K562 (cell line): ENCODE results near the gene PDCD11. TPM values are rescaled to one million over a fixed set of nuclear protein-coding genes. Genes with fewer than 3 reads are reported as not detected.

Source experiments
- ATAC-seq: fragments of 200-7000 bp; cut with Tn5 transposase; 3 replicates; pipeline ENCODE4 v1.9.1; 2020; ENCODE audit warnings: moderate library complexity
- BruUV-seq: library from RNA; stranded (reverse); fragments of 400-500 nt; replicated peaks from 2 replicates; lab custom pipeline; 2021; lab: Mats Ljungman, UMichigan
- CTCF ChIA-PET: fragments of 300-600 bp; formaldehyde crosslinking; extraction: SDS; loops from one replicate; lab custom pipeline; 2021; ENCODE audit warnings: low intra/inter-chr PET ratio; lab: Yijun Ruan, JAX
- POLR2A ChIA-PET: fragments of 300-600, 350-650 bp; sonication (Branson Sonifier 250); formaldehyde crosslinking; extraction: SDS; loops from one replicate; lab custom pipeline; 2021; ENCODE audit warnings: antibody characterized with exemption, inconsistent platforms; lab: Yijun Ruan, JAX
- DNase-seq, 4 experiments: peaks; one replicate each; pipeline versions ENCODE4 v3.0.0 to v3.0.0-alpha.2; 2011 to 2018; ENCODE audit warnings: low spot score in 3 of 4, mixed read lengths in 3 of 4; ENCODE audit errors: extremely low read depth in 1 of 4
- FAIRE-seq: peaks from 2 replicates; lab custom pipeline; 2011; peaks lifted over from hg19 to GRCh38; lab: Jason Lieb, UNC
- H2AFZ ChIP-seq: 2 replicates; pipeline ENCODE4 v1.6.0; 2011; ENCODE audit warnings: low read depth, low read length, control low read depth, inconsistent platforms
- H3K27ac ChIP-seq: fragments of 200-600 bp; 3 replicates; pipeline ENCODE4 v1.8.0; 2011; ENCODE audit warnings: low read depth, mild to moderate bottlenecking, control low read depth, inconsistent platforms, low read length, moderate library complexity, mixed read lengths; ENCODE audit errors: extremely low read depth
- H3K27me3 ChIP-seq, 2 experiments: fragments of 300-600 bp in 1 of 2; 2 replicates in 1 of 2; 3 replicates in 1 of 2; pipeline versions ENCODE4 v1.6.0 to v1.8.0; 2011; ENCODE audit warnings: inconsistent platforms in 2 of 2, low read length in 2 of 2, mild to moderate bottlenecking in 1 of 2, mixed read lengths in 1 of 2, moderate library complexity in 1 of 2; ENCODE audit not compliant: control insufficient read depth in 2 of 2, insufficient read depth in 2 of 2
- H3K36me3 ChIP-seq: fragments of 300-600 bp; 3 replicates; pipeline ENCODE4 v1.8.0; 2011; ENCODE audit warnings: mild to moderate bottlenecking, low read length, inconsistent platforms; ENCODE audit not compliant: control insufficient read depth, insufficient read depth
- H3K4me1 ChIP-seq, 2 experiments: fragments of 200-600 bp in 1 of 2; replicated peaks in 1 of 2; 2 replicates in 1 of 2; 3 replicates in 1 of 2; pipeline versions ENCODE4 v1.5.1 to v1.8.0; 2011; ENCODE audit warnings: inconsistent platforms in 2 of 2, low read length in 2 of 2, mild to moderate bottlenecking in 1 of 2, mixed read lengths in 1 of 2, moderate library complexity in 1 of 2; ENCODE audit not compliant: control insufficient read depth in 2 of 2, insufficient read depth in 2 of 2
- H3K4me2 ChIP-seq: 2 replicates; pipeline ENCODE4 v1.6.1; 2011; ENCODE audit warnings: low read length, control low read depth, inconsistent platforms, mixed read lengths; ENCODE audit not compliant: insufficient read depth
- H3K4me3 ChIP-seq: fragments of 200-600 bp; sonication (generic), shearing (Covaris generic); 2 replicates; pipeline ENCODE4 v1.5.1; 2016; ENCODE audit warnings: control low read depth, inconsistent platforms
- H3K79me2 ChIP-seq: fragments of 200-600 bp; 3 replicates; pipeline ENCODE4 v1.8.0; 2011; ENCODE audit warnings: low read length, inconsistent platforms; ENCODE audit not compliant: control insufficient read depth, insufficient read depth
- H3K9ac ChIP-seq, 2 experiments: 2 replicates each; pipeline versions ENCODE4 v1.6.0 to v1.6.1; 2011; ENCODE audit warnings: low read depth in 2 of 2, low read length in 2 of 2, control low read depth in 1 of 2, inconsistent platforms in 1 of 2, mild to moderate bottlenecking in 1 of 2, mixed read lengths in 1 of 2; ENCODE audit not compliant: insufficient read depth in 1 of 2
- H3K9me1 ChIP-seq: one replicate; pipeline ENCODE4 v1.6.0; 2011; ENCODE audit warnings: inconsistent platforms, mild to moderate bottlenecking, low read length, moderate library complexity; ENCODE audit not compliant: control insufficient read depth, insufficient read depth
- H3K9me3 ChIP-seq: replicated peaks from 2 replicates; pipeline ENCODE4 v1.5.1; 2011; ENCODE audit warnings: low read depth, low read length, inconsistent platforms; ENCODE audit not compliant: control insufficient read depth, insufficient read depth
- H4K20me1 ChIP-seq: replicated peaks from 2 replicates; pipeline ENCODE4 v1.6.1; 2011; ENCODE audit warnings: low read length, inconsistent platforms, mixed read lengths; ENCODE audit not compliant: control insufficient read depth, insufficient read depth
- BRCA1 ChIP-seq, 2 experiments: fragments of 450-650 bp in 1 of 2; sonication (generic) in 1 of 2; formaldehyde crosslinking in 1 of 2; IDR thresholded peaks; 2 replicates each; pipeline versions ENCODE4 v1.5.0 to v1.6.1; 2017 to 2020; ENCODE audit warnings: mild to moderate bottlenecking in 1 of 2, missing genetic modification reagents in 1 of 2
- COPS2 ChIP-seq: fragments of 450-650 bp; conservative IDR thresholded peaks from 2 replicates; pipeline ENCODE4 v1.6.1; 2016; ENCODE audit warnings: mild to moderate bottlenecking, moderate library complexity
- FOSL1 ChIP-seq: fragments of 200-800 bp; sonication (Bioruptor generic); conservative IDR thresholded peaks from 2 replicates; pipeline ENCODE4 v1.6.1; 2016; ENCODE audit warnings: missing genetic modification characterization, missing compliant biosample characterization
- MCM7 ChIP-seq, 2 experiments: fragments of 450-650 bp; IDR thresholded peaks; 2 replicates each; pipeline ENCODE4 v1.6.1; 2016 to 2018
- NFE2L1 ChIP-seq: fragments of 450-650 bp; IDR thresholded peaks from 2 replicates; pipeline ENCODE4 v1.6.1; 2016; ENCODE audit warnings: missing genetic modification characterization, low read depth, mild to moderate bottlenecking, missing compliant biosample characterization, moderate library complexity, borderline replicate concordance
- OTX1 ChIP-seq: fragments of 450-650 bp; formaldehyde crosslinking; IDR thresholded peaks from 2 replicates; pipeline ENCODE4 v1.4.0; 2022; ENCODE audit warnings: mild to moderate bottlenecking
- WGBS: fragments of 100-300 bp; shearing (Covaris generic); methylation state at CpG from one replicate; pipeline ENCODE4 v1.1.6; 2016; ENCODE audit warnings: low coverage, mixed read lengths; ENCODE audit not compliant: insufficient coverage; ENCODE audit errors: missing lambda C conversion rate; 5-methylcytosine and 5-hydroxymethylcytosine counted together
- in situ Hi-C: fragments of 300-500 bp; cut with MboI; formaldehyde crosslinking; loops from 4 replicates; pipeline ENCODE4 v1.15.0; 2018; ENCODE audit warnings: inconsistent platforms, mixed read lengths
- intact Hi-C: fragments of 100-400 bp; cut with micrococcal nuclease; formaldehyde crosslinking; loops from 2 replicates; pipeline ENCODE4 v1.14.2; 2022
- polyA plus RNA-seq, 8 experiments: library from polyadenylated mRNA; depleted of rRNA in 4 of 8; stranded (reverse) in 5 of 8; unstranded in 3 of 8; fragments of >200 nt; fragmentation: Nextera tagmentation in 2 of 8; fragmentation: Illumina TruSeq in 1 of 8; extraction: Ambion mirVana in 2 of 8; extraction: Trizol in 1 of 8; gene quantifications; 2 replicates each; pipeline versions ENCODE4 v1.2.1 to v1.2.3, GENCODE V29; 2011 to 2014; ENCODE audit warnings: inconsistent platforms in 1 of 8, missing spikeins in 1 of 8
- total RNA-seq, 7 experiments: library from RNA; depleted of rRNA in 6 of 7; stranded (reverse); fragments of >200 nt in 6 of 7; fragmentation: Illumina TruSeq in 2 of 7; extraction: Trizol in 2 of 7; gene quantifications; 2 replicates each; pipeline versions ENCODE4 v1.2.1 to v1.2.3, GENCODE V29; 2011 to 2021; ENCODE audit warnings: low replicate concordance in 1 of 7
- TF ChIP-seq, protein P1 (sequence below): sonication (generic); formaldehyde crosslinking; IDR thresholded peaks from 2 replicates; pipeline ENCODE4 v1.8.0; 2022; ENCODE audit warnings: mild to moderate bottlenecking, low read depth, missing genetic modification reagents
- TF ChIP-seq, protein P2 (sequence below): fragments of 250-450 bp; sonication (Bioruptor Pico); IDR thresholded peaks from 2 replicates; pipeline ENCODE4 v1.4.0; 2020; ENCODE audit warnings: mild to moderate bottlenecking
- TF ChIP-seq, protein P3 (sequence below): sonication (generic); formaldehyde crosslinking; IDR thresholded peaks from 2 replicates; pipeline ENCODE4 v1.5.0; 2020; ENCODE audit warnings: missing genetic modification reagents
- TF ChIP-seq, protein P4 (sequence below): sonication (generic); formaldehyde crosslinking; IDR thresholded peaks from 2 replicates; pipeline ENCODE4 v1.8.1; 2023; ENCODE audit warnings: mild to moderate bottlenecking, missing genetic modification reagents
- TF ChIP-seq, protein P5 (sequence below): sonication (generic); formaldehyde crosslinking; IDR thresholded peaks from 2 replicates; pipeline ENCODE4 v1.8.0; 2023; ENCODE audit warnings: missing genetic modification reagents, mild to moderate bottlenecking, borderline replicate concordance

PDCD11 gene
- total and polyA plus RNA-seq, 9 of the 15 experiments (the other 6 are each of a cell fraction or from before 2014, with no cell fraction given): 14.8 to 73.8 (median 50.0) TPM

DNA sequence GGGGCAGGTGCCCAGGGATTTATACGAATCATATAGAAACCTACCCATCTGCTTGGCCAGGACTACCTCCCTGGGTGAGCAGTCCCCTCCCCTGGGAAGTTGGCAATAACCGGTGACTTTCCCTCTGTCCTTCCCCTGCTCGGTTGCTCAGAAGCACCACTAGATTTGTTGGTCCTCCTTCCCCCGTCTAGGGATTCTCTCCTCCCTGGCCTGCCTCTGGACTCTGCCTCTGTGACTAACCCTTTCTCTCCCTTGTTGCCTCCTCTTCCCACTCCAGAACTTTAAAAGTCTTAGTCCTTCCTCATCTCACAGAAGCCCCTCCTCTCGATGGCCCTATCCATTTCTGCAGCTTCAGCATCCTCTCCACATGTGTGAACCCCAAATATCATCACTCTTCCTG is 72.8 kb downstream of the PDCD11 start:
- POLR2A ChIA-PET: interaction anchor here (0.6 kb wide), 1 partner anchor 86 kb away, joined by 4 read pairs; no protein-coding TSS in a partner anchor
- Histone ChIP-seq H3K9me3 (no peaks in the 10 kb centered on the region), H3K27ac (no peak overlapping the region), H3K4me3 (no peak overlapping the region), H3K4me2 (no peak overlapping the region), H3K27me3 (peaks cover 0 to 14% of the 10 kb centered on the region in 2 experiments; a peak in 2 of 5 replicates), H3K36me3 (no peaks in the 10 kb centered on the region), H2AFZ (no peak overlapping the region), H3K4me1 (peaks cover 7 to 10% of the 10 kb centered on the region in 2 experiments; a peak in 3 of 5 replicates), H3K79me2 (no peaks in the 10 kb centered on the region), H3K9me1 (no peaks in the 10 kb centered on the region), H3K9ac (no peak overlapping the region), H4K20me1 (no peaks in the 10 kb centered on the region; the same call in 1 of the 2 replicates)
- in situ Hi-C loops: no loop called here
- 0% methylated on average over 1 of the region's 5 CpGs for WGBS
- intact Hi-C loops: no loop called here
- CTCF ChIA-PET: no interaction called here
- ATAC-seq: no peak
- no peak for DNase-seq
- BruUV-seq: no TSS peak
- FAIRE-seq: no peak
- TF ChIP-seq, protein P1, sequence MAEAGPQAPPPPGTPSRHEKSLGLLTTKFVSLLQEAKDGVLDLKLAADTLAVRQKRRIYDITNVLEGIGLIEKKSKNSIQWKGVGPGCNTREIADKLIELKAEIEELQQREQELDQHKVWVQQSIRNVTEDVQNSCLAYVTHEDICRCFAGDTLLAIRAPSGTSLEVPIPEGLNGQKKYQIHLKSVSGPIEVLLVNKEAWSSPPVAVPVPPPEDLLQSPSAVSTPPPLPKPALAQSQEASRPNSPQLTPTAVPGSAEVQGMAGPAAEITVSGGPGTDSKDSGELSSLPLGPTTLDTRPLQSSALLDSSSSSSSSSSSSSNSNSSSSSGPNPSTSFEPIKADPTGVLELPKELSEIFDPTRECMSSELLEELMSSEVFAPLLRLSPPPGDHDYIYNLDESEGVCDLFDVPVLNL (CRISPR knock-in tag): no peak
- TF ChIP-seq FOSL1 (tag) (no peak), BRCA1 (IDR thresholded peaks at IDR 0.05) (no peak), BRCA1 (CRISPR knock-in tag; IDR thresholded peaks at IDR 0.05) (no peak), OTX1 (CRISPR knock-in tag) (no peak), MCM7 (IDR thresholded peaks at IDR 0.05) (no peak), COPS2 (no peak), NFE2L1 (tag) (no peak)
- TF ChIP-seq, protein P2, sequence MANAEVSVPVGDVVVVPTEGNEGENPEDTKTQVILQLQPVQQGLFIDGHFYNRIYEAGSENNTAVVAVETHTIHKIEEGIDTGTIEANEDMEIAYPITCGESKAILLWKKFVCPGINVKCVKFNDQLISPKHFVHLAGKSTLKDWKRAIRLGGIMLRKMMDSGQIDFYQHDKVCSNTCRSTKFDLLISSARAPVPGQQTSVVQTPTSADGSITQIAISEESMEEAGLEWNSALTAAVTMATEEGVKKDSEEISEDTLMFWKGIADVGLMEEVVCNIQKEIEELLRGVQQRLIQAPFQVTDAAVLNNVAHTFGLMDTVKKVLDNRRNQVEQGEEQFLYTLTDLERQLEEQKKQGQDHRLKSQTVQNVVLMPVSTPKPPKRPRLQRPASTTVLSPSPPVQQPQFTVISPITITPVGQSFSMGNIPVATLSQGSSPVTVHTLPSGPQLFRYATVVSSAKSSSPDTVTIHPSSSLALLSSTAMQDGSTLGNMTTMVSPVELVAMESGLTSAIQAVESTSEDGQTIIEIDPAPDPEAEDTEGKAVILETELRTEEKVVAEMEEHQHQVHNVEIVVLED: no peak
- TF ChIP-seq, protein P3, sequence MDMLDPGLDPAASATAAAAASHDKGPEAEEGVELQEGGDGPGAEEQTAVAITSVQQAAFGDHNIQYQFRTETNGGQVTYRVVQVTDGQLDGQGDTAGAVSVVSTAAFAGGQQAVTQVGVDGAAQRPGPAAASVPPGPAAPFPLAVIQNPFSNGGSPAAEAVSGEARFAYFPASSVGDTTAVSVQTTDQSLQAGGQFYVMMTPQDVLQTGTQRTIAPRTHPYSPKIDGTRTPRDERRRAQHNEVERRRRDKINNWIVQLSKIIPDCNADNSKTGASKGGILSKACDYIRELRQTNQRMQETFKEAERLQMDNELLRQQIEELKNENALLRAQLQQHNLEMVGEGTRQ (CRISPR knock-in tag): no peak
- TF ChIP-seq, protein P4, sequence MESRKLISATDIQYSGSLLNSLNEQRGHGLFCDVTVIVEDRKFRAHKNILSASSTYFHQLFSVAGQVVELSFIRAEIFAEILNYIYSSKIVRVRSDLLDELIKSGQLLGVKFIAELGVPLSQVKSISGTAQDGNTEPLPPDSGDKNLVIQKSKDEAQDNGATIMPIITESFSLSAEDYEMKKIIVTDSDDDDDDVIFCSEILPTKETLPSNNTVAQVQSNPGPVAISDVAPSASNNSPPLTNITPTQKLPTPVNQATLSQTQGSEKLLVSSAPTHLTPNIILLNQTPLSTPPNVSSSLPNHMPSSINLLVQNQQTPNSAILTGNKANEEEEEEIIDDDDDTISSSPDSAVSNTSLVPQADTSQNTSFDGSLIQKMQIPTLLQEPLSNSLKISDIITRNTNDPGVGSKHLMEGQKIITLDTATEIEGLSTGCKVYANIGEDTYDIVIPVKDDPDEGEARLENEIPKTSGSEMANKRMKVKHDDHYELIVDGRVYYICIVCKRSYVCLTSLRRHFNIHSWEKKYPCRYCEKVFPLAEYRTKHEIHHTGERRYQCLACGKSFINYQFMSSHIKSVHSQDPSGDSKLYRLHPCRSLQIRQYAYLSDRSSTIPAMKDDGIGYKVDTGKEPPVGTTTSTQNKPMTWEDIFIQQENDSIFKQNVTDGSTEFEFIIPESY (CRISPR knock-in tag): no peak
- TF ChIP-seq, protein P5, sequence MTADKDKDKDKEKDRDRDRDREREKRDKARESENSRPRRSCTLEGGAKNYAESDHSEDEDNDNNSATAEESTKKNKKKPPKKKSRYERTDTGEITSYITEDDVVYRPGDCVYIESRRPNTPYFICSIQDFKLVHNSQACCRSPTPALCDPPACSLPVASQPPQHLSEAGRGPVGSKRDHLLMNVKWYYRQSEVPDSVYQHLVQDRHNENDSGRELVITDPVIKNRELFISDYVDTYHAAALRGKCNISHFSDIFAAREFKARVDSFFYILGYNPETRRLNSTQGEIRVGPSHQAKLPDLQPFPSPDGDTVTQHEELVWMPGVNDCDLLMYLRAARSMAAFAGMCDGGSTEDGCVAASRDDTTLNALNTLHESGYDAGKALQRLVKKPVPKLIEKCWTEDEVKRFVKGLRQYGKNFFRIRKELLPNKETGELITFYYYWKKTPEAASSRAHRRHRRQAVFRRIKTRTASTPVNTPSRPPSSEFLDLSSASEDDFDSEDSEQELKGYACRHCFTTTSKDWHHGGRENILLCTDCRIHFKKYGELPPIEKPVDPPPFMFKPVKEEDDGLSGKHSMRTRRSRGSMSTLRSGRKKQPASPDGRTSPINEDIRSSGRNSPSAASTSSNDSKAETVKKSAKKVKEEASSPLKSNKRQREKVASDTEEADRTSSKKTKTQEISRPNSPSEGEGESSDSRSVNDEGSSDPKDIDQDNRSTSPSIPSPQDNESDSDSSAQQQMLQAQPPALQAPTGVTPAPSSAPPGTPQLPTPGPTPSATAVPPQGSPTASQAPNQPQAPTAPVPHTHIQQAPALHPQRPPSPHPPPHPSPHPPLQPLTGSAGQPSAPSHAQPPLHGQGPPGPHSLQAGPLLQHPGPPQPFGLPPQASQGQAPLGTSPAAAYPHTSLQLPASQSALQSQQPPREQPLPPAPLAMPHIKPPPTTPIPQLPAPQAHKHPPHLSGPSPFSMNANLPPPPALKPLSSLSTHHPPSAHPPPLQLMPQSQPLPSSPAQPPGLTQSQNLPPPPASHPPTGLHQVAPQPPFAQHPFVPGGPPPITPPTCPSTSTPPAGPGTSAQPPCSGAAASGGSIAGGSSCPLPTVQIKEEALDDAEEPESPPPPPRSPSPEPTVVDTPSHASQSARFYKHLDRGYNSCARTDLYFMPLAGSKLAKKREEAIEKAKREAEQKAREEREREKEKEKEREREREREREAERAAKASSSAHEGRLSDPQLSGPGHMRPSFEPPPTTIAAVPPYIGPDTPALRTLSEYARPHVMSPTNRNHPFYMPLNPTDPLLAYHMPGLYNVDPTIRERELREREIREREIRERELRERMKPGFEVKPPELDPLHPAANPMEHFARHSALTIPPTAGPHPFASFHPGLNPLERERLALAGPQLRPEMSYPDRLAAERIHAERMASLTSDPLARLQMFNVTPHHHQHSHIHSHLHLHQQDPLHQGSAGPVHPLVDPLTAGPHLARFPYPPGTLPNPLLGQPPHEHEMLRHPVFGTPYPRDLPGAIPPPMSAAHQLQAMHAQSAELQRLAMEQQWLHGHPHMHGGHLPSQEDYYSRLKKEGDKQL (CRISPR knock-in tag): no peak
